Kidney tubule cell (primary cell): ENCODE results near the gene TLDC2.
"Not testable (repeated sequence)": the region's sequence is repeated elsewhere in the genome, so short reads cannot be mapped to it uniquely, and the experiment has no call there.

Source experiments
- DNase-seq: peaks from one replicate; pipeline ENCODE4 v3.0.0-alpha.2; 2018; ENCODE audit warnings: low spot score

The TLDC2 gene

GRCh38 chr20:36875702-36876472 lies at the start of gene TLDC2:
Gene TLDC2, plus strand, starts transcription at chr20:36876138. Its CDS starts 37 bp downstream, at chr20:36876175.
- peak; percentile 71 for DNase-seq

GRCh38 chr20:36826554-36827244 lies 49.2 kb upstream of the TLDC2 start:
- DNase-seq, result no peak

GRCh38 chr20:36827541-36828279 lies 48.2 kb upstream of the TLDC2 start:
- DNase-seq, result no peak

GRCh38 chr20:36830791-36831691 lies 44.9 kb upstream of the TLDC2 start:
- no peak for DNase-seq

GRCh38 chr20:36832791-36833190 lies 43.1 kb upstream of the TLDC2 start:
- DNase-seq, result no peak

- no peak for DNase-seq
Measured at GRCh38 chr20:36833275-36834020, 42.5 kb upstream of the TLDC2 start.

- no peak for DNase-seq
Measured at GRCh38 chr20:36835025-36835424, 40.9 kb upstream of the TLDC2 start.

GRCh38 chr20:36835453-36836198 lies 40.3 kb upstream of the TLDC2 start:
- peak; percentile 94 for DNase-seq

GRCh38 chr20:36836591-36837269 lies 39.2 kb upstream of the TLDC2 start:
- peak; percentile 66 for DNase-seq

GRCh38 chr20:36838376-36838775 lies 37.6 kb upstream of the TLDC2 start:
- DNase-seq, result not testable (repeated sequence)

GRCh38 chr20:36839150-36839549 lies 36.8 kb upstream of the TLDC2 start:
- no peak for DNase-seq

- DNase-seq, result not testable (repeated sequence)
Measured at GRCh38 chr20:36841030-36841429, 34.9 kb upstream of the TLDC2 start.

- DNase-seq, result no peak
Measured at GRCh38 chr20:36845288-36845971, 30.5 kb upstream of the TLDC2 start.

GRCh38 chr20:36847009-36847709 lies 28.8 kb upstream of the TLDC2 start:
- peak; percentile 83 for DNase-seq

- DNase-seq, result no peak
Measured at GRCh38 chr20:36847710-36848040, 28.3 kb upstream of the TLDC2 start.

GRCh38 chr20:36848078-36848660 lies 27.8 kb upstream of the TLDC2 start:
- peak; percentile 90 for DNase-seq

- no peak for DNase-seq
Measured at GRCh38 chr20:36848677-36849076, 27.3 kb upstream of the TLDC2 start.
